HL-60/S4 treated with retinoic acid at 250 ng/mL for 4 days and 3 days (cell line): ENCODE measurements around the gene VPS29.
"Not testable (repeated sequence)": the region's sequence is repeated elsewhere in the genome, so short reads cannot be mapped to it uniquely, and the experiment has no call there.

Source experiments
- in situ Hi-C: fragments of 300-500 bp; cut with MboI; formaldehyde crosslinking; loops from 2 replicates; pipeline ENCODE4 v1.7.0; 2022; ENCODE audit warnings: low sequenced_read_pairs

VPS29 gene

DNA sequence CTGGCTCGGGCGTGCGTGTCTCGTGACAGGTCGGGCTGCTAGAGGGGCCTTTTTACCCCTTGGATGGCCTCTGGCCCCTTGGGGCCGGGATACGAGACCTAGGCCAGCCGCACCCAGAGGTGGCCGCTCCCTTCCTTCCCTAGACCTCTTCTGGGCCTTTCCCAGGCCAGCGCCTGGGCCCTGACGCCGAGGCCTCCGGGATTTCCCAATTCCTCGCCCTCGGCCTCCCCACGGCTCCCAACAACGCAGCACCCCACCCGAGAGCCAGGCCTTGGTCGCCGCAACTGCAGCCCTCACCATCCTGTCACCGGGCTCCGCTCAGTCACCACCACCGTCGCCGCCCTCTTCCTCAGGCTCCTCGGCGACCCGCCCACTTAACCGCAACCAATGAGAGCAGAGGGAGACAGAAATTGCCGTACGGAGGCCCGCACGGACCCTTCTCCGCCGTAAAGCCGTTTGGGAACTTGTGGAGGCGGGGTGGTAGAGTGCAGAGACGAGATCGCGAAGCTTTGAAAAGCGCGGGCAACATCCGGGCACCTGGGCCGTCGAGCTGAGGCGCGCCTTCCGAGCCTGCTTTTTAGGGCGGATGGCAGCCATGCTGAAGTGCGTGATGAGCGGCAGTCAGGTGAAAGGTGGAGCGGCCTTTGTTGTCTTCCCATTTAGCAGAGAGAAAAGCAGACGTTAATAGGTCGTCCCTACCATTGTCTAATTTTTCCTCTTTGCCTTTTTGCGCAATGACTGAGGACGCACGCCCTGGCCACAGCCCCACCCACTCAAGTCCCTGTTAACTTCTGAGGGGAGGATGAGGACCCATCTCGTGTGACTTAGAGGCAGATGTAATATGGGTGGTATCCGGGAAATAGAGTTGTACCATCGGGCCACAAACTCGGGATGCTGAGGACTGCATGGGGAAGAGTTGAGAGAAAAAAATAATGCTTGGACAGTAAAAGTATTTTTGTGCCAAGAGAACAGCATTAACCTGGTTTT lies at the start of gene VPS29, which contains the start of gene RAD9B:
Gene VPS29, minus strand, starts transcription at position 360 of the 987 bp plus-strand sequence. Its CDS starts 60 bp downstream, at position 300.
Gene RAD9B, plus strand, starts transcription at position 580 of the 987 bp plus-strand sequence. Its CDS starts 7 bp downstream, at position 587.
- in situ Hi-C loops = loop anchor here (10.0 kb wide), 1 partner anchor 47 kb away; the partner anchor contains the start of gene ARPC3

DNA sequence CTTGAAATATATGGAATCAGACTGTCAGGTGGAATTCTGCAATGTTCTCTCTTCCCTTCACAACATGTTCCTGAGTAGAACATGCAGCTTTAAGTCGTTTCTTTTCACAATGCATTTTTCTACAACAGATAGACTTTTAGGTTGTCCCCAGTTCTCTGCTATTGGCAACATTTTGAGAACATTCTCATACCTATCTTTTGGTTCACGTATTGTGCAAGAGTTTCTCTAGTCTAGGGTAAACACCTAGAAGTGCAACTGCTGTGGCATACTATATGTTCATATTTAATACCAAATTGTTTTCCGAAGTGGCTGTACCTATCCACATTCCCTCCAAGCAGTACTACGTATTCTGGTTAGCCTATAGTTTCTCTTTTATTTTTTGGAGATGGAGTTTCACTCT lies 49.1 kb upstream of the VPS29 start:
- in situ Hi-C loops = no loop called here

DNA sequence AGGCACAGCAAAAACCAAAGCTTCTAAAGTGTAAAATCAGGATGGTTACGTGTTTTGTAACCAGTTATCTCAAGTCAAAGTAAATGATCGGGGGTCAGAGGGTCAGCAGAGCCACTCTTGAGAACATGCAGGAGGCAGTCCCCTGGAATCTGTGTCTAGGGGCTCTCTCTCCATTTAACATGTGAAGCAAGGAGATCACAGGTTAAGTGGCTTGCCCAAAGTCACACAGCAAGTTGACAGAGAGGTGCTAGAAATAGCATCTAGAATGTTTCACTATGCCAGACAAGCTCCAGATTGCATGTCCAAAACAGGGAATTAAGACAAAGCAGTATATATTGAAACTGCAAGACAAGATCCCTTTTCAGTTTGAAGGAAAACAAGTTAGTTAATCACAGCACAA lies 47.8 kb upstream of the VPS29 start:
- in situ Hi-C loops = no loop called here

DNA sequence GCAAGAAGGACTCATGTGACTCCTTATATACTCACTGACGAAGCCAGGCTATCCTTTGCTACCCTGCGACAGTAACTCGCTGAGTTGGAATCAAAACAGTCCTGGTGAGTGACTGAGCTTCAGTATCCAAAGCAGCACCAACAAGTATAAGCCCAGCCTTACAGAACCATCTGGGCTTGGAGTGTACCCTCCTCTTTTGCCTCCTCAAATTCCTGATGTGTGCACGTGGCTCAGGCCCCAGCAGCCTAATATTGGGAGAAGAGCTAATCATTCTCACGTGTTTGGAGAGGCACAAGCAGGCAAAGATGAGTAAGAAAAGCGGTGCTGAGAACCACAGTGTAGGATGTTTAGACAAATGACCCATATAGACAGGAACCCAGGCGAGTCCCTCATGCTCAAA lies 46.8 kb upstream of the VPS29 start:
- in situ Hi-C loops = no loop called here

DNA sequence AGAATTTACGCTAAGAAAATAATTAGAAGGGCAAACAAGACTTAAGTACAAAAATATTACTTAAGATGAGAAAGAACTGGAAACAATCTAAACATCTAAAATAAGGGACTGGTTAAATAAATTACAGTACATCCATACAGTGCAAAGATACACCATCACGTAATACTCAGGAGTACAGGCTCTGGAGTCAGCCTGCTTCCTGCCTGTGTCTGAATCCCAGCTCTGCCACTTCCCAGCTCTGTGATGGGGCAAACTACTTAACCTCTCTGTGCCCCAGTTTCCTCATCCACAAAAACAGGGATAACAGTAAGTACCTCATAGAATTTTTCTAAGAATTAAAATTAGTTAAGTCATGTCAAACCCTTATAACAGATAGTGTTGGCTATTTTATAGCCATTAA lies 45.2 kb upstream of the VPS29 start:
- in situ Hi-C loops = no loop called here

DNA sequence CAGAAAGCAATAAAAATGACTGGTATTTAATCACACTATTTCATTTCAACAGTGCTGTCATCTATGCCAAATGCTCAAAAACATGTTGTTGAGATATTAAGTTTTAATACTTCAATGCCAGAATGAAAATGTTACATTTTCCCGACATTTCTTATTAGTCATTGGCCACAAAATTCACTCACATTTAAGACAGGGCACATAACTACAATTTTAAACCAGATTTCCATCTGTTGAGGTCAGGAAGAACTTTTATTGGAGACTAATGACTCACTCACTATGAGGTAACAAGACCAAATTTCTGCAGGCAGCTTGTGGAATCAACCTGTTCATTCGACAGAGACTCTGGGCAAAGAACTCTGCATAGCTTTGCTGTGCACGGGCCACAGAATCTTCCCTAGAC lies 44.4 kb upstream of the VPS29 start:
- in situ Hi-C loops = no loop called here

DNA sequence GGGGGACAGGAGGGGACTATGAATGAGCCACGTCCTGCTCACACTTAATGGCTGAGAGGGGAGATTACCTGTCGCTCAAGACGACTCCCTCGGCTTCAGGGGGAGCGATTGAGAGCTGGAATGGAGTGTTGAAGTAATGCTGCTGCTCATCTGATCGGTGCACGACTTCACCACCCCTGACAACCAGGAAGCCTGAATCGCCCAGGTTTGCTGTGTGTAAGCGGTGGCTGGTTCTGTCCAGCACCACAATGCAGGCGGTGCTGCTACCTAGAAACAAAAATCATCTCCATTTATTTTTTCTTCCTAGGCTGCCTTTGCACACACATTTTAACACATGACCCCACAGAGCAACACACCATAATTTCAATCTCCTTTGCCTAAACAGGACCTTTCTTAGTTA lies 43.9 kb upstream of the VPS29 start:
- in situ Hi-C loops = no loop called here

DNA sequence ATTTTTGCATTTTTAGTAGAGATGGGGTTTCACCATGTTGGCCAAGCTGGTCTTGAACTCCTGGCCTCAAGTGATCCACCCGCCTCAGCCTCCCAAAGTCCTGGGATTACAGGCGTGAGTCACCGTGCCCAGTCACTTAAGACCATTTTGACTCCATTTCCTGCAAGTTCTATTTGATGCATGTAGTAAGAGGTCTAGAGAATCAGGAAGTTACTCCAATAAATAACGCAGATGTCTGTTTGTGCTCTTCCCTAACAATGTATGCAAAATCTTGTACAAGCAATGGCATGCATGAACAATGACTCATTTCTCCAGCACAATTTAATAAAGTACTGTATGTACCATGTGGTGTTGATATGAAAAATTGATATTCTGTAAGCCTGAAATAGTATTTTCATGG lies 43.3 kb upstream of the VPS29 start:
- in situ Hi-C loops = not testable (repeated sequence)

DNA sequence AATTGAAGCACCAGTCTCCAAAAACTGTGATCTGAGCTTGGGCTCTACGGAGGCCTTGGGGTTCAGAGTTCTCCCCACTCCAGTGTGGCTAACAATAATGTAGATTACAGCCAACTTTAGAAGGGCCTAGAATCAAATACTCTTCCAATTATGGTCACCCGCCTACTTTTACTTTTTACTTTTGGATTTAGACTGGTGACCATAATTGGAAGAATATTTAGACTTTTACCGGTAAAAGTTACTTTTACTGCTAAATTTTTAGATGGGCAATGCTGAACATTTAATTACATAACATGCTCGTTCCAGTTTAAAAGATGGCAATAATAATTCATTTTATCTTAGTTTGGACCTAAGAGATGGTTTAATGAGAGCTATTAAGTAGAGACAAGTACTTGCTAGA lies 42.1 kb upstream of the VPS29 start:
- in situ Hi-C loops = no loop called here

DNA sequence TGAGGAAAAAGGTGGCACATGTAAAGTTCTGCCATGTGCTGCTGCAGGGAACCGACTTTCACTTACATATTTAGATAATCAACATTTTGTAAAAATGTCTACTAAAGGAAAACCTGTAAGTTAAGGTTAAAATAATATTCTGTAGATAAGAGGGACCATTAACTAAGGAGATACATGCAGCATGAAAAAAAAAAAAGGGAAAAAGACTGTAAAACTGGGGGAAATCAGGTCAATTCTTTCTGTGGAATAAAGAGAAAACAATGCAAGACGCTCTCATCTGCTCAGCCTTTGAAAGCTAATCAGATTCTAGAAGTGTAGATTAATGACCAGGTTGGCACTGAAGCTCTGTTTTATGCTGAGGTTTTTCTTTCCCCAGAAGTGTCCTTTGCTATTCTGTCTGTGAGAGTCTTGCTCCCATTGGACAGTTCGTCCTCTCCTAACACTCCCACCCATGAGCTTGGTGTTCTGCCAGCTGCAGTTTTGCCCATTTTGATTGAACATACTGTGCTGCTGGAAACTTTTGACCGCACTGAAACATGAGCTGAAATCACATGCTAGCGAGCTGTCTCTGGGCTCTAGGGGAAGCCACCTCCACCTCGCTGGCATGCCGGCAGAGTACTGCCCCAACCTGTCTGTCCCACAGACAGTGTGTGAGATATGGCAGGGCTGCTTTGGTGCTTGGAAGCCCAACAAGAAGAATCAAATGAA lies 41.5 kb upstream of the VPS29 start:
- in situ Hi-C loops = no loop called here

DNA sequence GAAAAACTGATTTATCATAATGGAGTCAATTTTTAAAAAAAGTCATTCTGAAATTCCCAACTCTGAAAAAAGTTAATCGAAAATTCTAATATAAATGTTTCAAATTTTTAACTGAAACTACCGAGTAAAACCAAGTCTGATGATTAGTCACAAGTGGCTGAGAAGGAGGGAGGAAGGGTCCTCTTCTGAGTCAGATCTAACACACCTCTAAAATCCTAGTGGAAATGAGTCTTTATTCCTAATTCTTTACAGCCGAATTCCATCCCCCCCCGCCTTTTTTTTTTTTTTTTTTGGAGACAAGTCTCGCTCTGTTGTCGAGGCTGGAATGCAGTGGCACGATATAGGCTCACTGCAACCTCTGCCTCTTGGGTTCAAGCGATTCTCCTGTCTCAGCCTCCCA lies 38.1 kb upstream of the VPS29 start:
- in situ Hi-C loops = no loop called here

DNA sequence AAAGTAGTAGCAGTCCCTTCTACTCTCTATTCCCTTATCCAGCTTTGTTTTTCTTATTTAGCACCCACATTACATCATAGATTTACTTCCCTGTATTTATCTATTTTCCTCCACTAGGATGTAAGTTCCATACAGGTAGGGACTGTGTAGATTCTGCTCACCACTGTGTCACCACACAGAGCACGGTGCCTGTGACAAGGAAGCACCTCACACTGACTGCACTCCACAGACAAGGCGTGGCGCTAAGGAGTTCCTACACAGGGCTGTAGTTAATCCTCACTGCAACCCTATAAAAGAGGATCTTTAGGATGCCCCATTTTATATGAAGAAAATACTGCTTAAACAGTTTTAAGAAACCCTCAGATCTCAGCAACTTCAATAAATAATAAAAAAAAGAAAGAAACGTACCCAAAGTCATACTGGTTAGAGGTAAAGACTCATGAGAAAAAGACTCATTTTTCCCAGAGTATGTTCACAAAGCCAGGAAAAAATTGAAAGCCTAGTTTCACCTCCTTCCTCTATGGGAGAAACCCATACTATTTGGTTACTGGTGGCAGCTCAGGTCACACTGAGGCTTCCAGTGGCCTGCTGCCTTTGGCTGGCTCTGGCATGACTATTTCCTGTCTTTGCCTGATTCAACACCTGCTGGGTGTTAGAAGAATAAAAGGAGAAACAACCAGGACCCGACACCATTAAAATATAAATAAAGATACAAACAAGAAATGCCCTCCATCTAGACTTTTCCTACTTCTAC lies 37.1 kb upstream of the VPS29 start:
- in situ Hi-C loops = no loop called here

DNA sequence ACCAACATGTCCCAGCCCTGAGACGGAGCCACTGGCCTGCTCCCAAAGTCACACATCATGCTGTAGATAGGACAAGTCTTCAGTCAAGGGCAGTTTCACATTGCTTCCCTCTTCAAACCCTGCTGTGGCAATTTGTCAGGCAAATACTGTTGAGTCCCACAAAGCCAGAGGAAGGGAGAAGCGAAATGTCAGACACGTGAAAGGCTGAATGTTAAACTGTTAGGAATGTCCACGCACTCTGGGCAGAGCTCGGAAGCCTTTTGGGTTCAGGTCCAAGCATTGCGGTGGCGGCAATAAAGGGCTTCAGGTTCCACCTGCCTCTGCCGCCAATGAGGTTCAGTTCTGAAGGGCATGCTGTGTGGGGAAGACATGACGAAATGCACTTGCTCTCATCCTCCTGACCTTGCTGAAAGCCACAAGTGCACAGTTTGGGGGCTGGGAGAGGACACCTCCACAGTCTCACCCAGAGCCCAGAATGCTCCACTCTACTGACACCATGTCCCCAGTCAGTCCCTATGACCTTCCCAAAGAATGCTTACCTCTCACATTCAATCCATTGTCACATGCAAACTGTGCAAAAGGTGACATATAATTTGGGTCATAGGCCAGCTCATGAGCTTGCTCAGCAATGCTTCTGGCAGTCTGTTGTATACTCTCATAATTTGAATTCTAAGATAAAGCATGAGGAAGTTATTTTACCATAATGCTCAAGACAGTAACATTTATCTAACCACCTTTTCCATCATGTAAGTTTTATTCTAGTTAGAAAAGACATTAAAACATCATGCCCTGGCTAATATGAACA lies 35.9 kb upstream of the VPS29 start:
- in situ Hi-C loops = no loop called here

DNA sequence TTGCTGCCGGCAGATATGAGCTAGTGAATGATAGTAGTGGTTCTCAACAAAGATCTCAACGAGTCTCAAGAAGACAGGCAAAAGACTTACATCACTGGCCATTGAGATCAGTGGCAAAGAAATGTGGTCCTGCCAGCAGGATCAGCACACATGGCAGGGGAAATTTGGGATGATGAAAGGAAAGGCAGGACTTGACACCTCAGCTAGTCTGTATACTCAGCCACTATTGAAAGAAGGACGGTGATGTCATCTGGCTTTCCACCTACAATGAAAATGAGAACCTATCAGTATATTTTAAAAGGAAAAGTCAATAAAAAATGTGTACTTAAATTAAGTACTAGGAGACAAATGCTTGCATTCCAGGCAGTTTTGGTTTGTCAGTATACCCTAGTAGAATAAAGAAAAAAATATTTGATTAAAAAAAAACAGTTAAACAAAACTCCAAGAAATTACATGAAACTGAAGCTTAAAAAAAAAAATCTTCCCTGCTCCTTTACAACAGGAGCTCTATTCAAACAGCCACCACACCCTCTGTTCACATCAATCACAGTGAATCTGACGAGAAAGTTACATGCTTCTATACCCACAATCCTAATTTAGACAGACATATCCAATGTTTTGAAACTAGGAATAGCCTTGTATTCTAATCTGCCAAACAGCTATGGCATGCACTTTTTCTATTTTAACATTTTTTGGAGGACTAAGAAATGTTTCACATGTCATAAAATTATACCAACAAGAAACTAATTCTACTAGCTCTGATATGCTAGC lies 35.1 kb upstream of the VPS29 start:
- in situ Hi-C loops = no loop called here

DNA sequence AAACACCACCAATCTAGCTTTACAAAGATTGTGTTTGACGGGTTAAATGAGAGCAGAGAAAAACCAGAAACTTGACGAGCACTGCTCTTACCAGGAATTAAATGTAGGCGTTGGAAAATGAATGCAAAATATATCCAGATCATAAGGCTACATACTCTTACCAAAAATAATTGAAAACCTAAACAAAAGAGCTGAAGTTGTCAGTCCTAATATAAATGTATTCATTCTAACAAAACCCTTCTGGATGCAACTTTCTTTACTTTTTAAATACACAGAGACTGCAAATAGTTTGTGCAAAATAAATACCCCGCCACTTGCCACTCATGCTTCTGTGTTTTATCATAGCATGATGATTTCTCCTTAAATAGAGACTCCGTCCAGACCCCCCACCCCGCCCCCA lies 32.9 kb upstream of the VPS29 start:
- in situ Hi-C loops = no loop called here

DNA sequence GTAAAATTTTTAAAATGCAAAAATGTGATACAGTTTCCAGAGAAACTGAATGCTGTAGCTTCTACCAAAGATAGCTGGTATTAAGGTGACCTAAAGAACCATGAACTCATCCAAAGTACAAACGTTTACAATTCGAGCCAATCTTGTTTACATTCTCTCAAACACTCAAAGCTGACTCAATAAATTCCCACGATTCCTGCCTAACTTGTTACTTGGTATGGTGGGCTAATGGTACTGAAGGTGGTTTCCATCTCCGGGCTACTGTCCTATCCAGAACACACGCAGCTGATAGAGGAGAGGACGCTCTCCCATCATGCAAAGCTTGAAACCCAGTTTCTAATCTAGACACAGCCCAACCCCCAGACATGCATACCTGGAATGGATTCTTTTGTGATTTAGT lies 31.7 kb upstream of the VPS29 start:
- in situ Hi-C loops = no loop called here

DNA sequence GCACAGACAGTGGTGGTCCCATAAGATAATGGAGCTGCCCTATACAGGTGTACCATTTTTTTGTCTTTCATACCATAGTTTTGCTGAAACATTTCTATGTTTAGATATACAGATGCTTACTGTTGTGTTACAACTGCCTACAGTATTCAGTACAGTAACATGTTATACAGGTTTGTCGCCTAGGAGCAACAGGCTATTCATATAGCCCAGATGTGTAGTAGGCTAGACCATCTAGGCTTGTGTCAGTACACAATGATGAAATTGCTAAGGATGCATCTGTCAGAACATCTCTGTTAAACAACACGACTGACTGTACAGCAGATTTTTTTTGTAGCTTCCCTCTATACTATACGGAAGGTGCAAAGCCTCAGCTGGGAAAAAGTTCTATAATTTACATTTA lies 30.7 kb upstream of the VPS29 start:
- in situ Hi-C loops = no loop called here

DNA sequence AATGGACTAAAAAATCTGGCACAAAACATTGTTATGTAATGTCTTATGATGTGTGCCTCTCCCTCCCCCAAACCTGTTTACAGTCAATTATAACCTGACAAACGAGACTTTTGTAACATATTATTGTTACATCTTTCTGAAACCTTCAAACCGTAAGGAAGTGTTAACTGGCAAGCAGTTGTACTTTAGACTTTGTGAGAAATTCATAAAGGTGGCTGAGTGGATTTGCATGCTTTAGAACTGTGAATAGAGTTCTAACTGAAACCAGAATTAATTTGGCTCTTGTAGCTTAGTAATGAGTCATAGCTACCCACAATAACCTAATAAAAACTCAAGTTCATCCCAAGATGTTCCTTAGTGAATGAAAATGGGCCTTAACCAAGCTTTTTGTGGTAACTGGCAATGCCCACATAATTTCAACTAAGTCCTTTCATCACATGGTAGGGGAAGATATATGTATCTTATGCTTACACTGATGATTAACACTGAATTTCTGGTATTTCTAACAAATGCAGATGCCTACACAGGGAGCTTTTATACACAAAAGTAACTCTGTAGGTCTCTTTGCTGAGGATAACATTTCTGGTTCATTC lies 29.9 kb upstream of the VPS29 start:
- in situ Hi-C loops = no loop called here

DNA sequence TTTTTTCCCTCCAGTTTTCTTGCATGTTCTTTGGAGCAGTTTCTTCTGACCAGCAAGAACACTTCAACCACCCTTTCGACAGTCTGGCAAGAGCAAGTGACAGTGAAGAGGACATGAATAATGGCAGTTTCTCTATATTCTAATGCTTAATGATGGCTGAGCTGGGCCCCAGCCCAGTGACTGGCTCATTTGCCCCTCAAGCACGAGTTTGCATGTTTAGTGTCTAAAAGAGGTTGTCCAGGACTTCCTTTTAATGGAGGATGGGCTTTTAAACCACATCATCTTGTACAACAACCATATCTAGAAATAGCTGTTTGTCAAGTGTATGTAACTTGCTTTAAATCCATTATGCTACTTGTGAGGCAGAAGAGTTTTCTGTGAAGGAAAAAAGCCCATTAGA lies 28.6 kb upstream of the VPS29 start:
- in situ Hi-C loops = no loop called here
